OCI-LY7 (cell line): ENCODE results near the gene PRRT1B.

ENCODE experiments used
- EZH2phosphoT487 ChIP-seq: fragments of 200-600 bp; sonication (generic); IDR thresholded peaks from 2 replicates; pipeline ENCODE4 v1.6.1; 2018; ENCODE audit warnings: low read depth, borderline replicate concordance, mild to moderate bottlenecking, mixed run types, antibody characterized with exemption, low read length, moderate library complexity, mixed read lengths
- TF ChIP-seq, protein P1 (sequence below): fragments of 200-600 bp; sonication (generic); conservative IDR thresholded peaks from 2 replicates; pipeline ENCODE4 v1.5.1; 2014; ENCODE audit warnings: mild to moderate bottlenecking, antibody characterized with exemption, low read length, moderate library complexity, mixed read lengths

DNA sequence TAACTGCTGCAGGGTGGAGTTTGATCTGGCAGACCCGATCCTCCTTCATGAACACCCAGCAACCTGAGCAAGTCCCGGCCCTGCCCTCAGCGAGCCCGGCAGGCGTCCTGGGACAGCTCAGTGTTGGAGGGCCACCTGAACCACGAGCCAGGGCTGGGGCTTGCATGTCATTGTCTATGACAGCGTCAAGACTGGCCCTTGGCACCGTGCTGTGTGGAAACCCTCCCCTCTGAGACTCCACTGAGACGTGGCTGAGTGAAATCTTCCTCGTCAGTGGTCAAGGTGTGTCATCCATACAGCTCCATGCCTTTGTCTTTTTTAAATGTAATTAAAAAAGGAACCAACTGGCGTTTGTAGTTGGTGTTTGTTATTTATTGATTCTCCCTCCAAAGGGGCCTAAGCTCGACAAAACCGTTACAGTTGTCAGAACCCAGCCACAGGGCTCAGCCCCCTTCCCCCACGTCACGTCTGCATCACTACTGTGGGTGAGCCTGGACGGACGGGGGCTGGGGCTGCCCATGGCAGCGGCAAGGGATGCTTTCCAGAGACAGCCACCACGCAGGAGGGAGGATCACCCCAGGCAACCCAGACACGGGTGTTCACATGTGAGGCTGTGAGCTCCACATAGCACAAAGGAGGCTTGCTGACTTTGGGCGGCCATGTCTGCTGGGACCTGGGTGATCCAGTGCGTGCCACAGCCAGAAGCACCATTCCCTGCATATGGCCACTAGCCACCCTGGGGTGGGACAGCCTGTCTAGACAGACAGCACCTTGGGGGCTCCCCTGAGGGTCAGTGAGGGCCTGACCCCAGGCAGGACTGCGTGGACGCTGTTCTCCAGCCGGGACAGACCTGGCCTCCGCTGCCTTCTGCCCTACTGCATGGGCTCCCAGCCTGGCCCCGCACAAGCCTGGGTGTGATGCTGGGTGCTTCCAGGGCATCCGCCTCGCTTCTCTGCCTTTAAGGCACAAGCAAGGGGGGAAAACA lies 21.6 kb upstream of the PRRT1B start:
- TF ChIP-seq, protein P1, sequence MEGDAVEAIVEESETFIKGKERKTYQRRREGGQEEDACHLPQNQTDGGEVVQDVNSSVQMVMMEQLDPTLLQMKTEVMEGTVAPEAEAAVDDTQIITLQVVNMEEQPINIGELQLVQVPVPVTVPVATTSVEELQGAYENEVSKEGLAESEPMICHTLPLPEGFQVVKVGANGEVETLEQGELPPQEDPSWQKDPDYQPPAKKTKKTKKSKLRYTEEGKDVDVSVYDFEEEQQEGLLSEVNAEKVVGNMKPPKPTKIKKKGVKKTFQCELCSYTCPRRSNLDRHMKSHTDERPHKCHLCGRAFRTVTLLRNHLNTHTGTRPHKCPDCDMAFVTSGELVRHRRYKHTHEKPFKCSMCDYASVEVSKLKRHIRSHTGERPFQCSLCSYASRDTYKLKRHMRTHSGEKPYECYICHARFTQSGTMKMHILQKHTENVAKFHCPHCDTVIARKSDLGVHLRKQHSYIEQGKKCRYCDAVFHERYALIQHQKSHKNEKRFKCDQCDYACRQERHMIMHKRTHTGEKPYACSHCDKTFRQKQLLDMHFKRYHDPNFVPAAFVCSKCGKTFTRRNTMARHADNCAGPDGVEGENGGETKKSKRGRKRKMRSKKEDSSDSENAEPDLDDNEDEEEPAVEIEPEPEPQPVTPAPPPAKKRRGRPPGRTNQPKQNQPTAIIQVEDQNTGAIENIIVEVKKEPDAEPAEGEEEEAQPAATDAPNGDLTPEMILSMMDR = no peak
- no peak for TF ChIP-seq EZH2phosphoT487
